ENCODE data around the gene MSANTD1. TPM values are rescaled to one million over a fixed set of nuclear protein-coding genes. Genes with fewer than 3 reads are reported as not detected.
A peak's percentile ranks its signal among the peaks of the same experiment; 100 is the strongest.

The MSANTD1 gene
- total RNA-seq, 1 donor from 2014 or later, result 2.6 TPM

- no peak overlapping the region for H3K27ac Mint-ChIP-seq (ENCODE audit: unreplicated experiment)
- no peak for DNase-seq
- H3K4me1 Mint-ChIP-seq (ENCODE audit: low read depth, unreplicated experiment), result peaks cover 6% of the 10 kb centered on the region
- no peaks in the 10 kb centered on the region for H3K36me3 Mint-ChIP-seq (ENCODE audit: unreplicated experiment)
- TF ChIP-seq CTCF (IDR thresholded peaks at IDR 0.05; ENCODE audit: partially characterized antibody, unreplicated experiment), result no peak
- H3K27me3 Mint-ChIP-seq (ENCODE audit: unreplicated experiment), result peaks cover 13% of the 10 kb centered on the region
- H3K4me3 Mint-ChIP-seq (ENCODE audit: unreplicated experiment), result no peak overlapping the region
- peaks cover 11% of the 10 kb centered on the region for H3K9me3 Mint-ChIP-seq (ENCODE audit: unreplicated experiment)
These were observed 39.1 kb downstream of the MSANTD1 start for GRCh38 chr4:3287972-3288570.

GRCh38 chr4:3288571-3289094 is 39.7 kb downstream of the MSANTD1 start:
- Mint-ChIP-seq H3K4me1 (ENCODE audit: low read depth, unreplicated experiment) (peaks cover 7% of the 10 kb centered on the region), H3K4me3 (ENCODE audit: unreplicated experiment) (no peak overlapping the region), H3K36me3 (ENCODE audit: unreplicated experiment) (no peaks in the 10 kb centered on the region), H3K9me3 (ENCODE audit: unreplicated experiment) (peaks cover 8% of the 10 kb centered on the region), H3K27ac (ENCODE audit: unreplicated experiment) (no peak overlapping the region), H3K27me3 (ENCODE audit: unreplicated experiment) (peaks cover 14% of the 10 kb centered on the region)
- DNase-seq, result no peak
- TF ChIP-seq CTCF (IDR thresholded peaks at IDR 0.05; ENCODE audit: partially characterized antibody, unreplicated experiment), result no peak

GRCh38 chr4:3290476-3290875 is 41.5 kb downstream of the MSANTD1 start:
- Mint-ChIP-seq H3K36me3 (ENCODE audit: unreplicated experiment) (no peaks in the 10 kb centered on the region), H3K9me3 (ENCODE audit: unreplicated experiment) (peaks cover 10% of the 10 kb centered on the region), H3K27ac (ENCODE audit: unreplicated experiment) (no peak overlapping the region), H3K4me1 (ENCODE audit: low read depth, unreplicated experiment) (peaks cover 16% of the 10 kb centered on the region), H3K27me3 (ENCODE audit: unreplicated experiment) (peaks cover 16% of the 10 kb centered on the region), H3K4me3 (ENCODE audit: unreplicated experiment) (no peak overlapping the region)
- no peak for DNase-seq
- TF ChIP-seq CTCF (IDR thresholded peaks at IDR 0.05; ENCODE audit: partially characterized antibody, unreplicated experiment), result no peak

GRCh38 chr4:3290889-3291321 is 41.9 kb downstream of the MSANTD1 start:
- H3K4me1 Mint-ChIP-seq (ENCODE audit: low read depth, unreplicated experiment), result peaks cover 16% of the 10 kb centered on the region
- no peak for DNase-seq
- TF ChIP-seq CTCF (IDR thresholded peaks at IDR 0.05; ENCODE audit: partially characterized antibody, unreplicated experiment), result no peak
- H3K4me3 Mint-ChIP-seq (ENCODE audit: unreplicated experiment), result no peak overlapping the region
- peaks cover 16% of the 10 kb centered on the region for H3K27me3 Mint-ChIP-seq (ENCODE audit: unreplicated experiment)
- H3K27ac Mint-ChIP-seq (ENCODE audit: unreplicated experiment), result no peak overlapping the region
- no peaks in the 10 kb centered on the region for H3K36me3 Mint-ChIP-seq (ENCODE audit: unreplicated experiment)
- H3K9me3 Mint-ChIP-seq (ENCODE audit: unreplicated experiment), result peaks cover 13% of the 10 kb centered on the region

- no peak for TF ChIP-seq CTCF (IDR thresholded peaks at IDR 0.05; ENCODE audit: partially characterized antibody, unreplicated experiment)
- no peak for DNase-seq
- Mint-ChIP-seq H3K36me3 (ENCODE audit: unreplicated experiment) (no peaks in the 10 kb centered on the region), H3K27ac (ENCODE audit: unreplicated experiment) (peak overlapping the region; percentile 66), H3K4me1 (ENCODE audit: low read depth, unreplicated experiment) (peaks cover 16% of the 10 kb centered on the region), H3K27me3 (ENCODE audit: unreplicated experiment) (peaks cover 20% of the 10 kb centered on the region), H3K4me3 (ENCODE audit: unreplicated experiment) (peak overlapping the region; percentile 94), H3K9me3 (ENCODE audit: unreplicated experiment) (peaks cover 13% of the 10 kb centered on the region)
These were observed 42.5 kb downstream of the MSANTD1 start for GRCh38 chr4:3291411-3291968.
